GM19238 (cell line): ENCODE data around the gene CHRNB2.
"Not testable (repeated sequence)": the region's sequence is repeated elsewhere in the genome, so short reads cannot be mapped to it uniquely, and the experiment has no call there.

Source experiments
- DNase-seq: peaks from one replicate; pipeline ENCODE4 v3.0.0; 2011; ENCODE audit warnings: low spot score; ENCODE audit not compliant: insufficient read length

CHRNB2 gene, protein sequence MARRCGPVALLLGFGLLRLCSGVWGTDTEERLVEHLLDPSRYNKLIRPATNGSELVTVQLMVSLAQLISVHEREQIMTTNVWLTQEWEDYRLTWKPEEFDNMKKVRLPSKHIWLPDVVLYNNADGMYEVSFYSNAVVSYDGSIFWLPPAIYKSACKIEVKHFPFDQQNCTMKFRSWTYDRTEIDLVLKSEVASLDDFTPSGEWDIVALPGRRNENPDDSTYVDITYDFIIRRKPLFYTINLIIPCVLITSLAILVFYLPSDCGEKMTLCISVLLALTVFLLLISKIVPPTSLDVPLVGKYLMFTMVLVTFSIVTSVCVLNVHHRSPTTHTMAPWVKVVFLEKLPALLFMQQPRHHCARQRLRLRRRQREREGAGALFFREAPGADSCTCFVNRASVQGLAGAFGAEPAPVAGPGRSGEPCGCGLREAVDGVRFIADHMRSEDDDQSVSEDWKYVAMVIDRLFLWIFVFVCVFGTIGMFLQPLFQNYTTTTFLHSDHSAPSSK

DNA sequence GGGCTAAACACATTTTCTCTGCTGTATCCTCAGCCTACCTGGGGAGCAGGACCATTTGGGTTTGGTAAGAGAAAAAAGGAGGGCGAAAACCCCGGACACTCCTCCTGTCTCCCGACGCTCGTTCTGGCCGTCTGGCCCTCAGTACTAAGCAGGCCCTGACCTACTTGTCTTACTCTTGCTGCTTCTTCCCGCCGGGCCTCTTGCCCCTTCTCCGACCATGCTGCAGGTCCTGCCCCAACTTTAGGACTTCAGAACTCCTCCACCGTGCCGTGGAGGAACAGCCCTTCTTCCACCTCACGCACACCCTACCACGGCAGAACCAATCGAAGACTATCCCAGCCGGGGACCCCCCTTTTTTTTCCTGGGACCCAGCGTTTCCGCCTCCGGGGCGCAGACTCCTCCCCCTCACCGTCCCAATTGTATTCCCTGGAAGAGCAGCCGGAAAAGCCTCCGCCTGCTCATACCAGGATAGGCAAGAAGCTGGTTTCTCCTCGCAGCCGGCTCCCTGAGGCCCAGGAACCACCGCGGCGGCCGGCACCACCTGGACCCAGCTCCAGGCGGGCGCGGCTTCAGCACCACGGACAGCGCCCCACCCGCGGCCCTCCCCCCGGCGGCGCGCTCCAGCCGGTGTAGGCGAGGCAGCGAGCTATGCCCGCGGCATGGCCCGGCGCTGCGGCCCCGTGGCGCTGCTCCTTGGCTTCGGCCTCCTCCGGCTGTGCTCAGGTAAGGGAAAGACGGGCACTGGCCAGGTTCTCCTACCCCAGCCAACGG, at the start of gene CHRNB2:
Gene CHRNB2 (plus strand): TSS at position 393 of the 771 bp plus-strand sequence. CDS start 267 bp downstream, at position 660.
- peak; percentile 81 for DNase-seq

DNA sequence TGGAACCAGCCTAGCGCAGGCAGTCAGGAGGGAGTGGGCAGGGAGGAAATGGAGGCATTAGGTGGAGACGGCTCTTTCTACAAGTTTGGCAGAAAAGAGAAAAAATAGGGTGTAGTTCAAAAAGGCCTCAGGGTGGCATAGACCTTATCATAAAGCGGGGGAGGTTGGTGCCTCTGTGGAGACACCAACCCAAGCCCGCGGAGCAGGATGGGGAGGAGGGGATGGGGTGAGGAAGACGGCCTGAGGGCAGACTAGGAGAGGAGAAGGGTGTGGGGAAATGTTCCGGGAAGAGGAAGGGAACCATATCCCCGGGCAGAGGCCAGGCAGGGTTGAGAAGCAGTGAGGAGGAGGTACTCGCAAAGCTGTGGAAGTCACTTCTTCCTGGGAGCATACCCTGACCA, 48.0 kb upstream of the CHRNB2 start:
- no peak for DNase-seq

DNA sequence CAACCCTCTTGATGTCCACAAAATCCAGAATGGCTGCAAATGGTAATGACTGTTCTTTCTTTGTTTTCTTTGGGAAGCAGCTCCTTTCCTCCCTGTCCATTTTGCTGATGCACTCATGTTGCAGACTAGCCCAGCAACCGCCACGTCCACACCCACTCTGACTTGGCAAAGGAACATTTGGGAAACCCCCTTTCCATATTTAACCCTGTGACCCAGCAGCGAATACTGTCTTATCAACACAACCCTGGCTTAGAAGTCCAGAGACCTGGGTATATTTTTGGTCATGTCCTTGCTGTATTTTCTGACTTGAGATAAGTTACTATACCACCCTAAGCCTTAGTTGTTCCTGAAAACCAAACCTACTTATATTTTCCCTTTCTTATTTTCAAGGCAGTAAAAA, 47.2 kb upstream of the CHRNB2 start:
- no peak for DNase-seq

DNA sequence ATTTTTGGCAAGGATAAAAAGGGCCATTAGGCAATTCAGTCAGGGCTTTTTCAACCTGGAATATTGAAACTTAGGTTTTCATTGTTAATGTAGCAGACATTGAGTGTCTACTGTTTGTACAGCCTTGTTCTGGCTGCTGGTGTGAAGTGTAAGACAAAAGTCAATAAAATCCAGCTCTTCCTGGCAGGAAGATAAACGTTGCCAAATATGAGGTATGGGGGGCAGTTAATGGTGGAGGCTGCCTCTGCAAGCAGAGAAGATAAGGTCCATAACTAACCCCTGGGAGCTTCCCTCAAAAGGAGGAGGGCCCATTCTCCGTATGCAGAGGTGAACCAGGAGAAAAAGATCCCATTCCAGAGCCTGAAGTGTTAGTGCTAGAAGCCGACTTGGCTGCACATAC, 45.9 kb upstream of the CHRNB2 start:
- no peak for DNase-seq

DNA sequence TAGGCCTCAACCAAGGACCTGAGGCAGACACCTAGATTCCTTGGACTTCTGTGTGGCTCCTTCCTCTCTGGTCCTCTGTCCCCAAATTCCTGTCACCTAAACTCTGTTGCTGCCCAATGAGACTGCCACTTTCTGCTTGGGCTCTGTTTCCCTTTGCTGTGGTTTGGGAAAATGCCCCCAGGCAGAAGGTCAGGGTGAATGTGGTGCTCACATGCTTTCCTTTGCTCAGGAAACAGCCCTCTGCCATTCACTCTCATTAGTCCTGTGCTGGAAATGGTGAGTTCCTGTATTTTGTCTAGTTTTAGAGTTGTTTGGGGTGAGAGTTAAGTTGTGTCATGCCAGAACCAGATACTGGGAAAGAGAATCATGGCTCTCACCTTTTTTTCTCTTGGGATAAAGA, 42.7 kb upstream of the CHRNB2 start:
- DNase-seq, result no peak

DNA sequence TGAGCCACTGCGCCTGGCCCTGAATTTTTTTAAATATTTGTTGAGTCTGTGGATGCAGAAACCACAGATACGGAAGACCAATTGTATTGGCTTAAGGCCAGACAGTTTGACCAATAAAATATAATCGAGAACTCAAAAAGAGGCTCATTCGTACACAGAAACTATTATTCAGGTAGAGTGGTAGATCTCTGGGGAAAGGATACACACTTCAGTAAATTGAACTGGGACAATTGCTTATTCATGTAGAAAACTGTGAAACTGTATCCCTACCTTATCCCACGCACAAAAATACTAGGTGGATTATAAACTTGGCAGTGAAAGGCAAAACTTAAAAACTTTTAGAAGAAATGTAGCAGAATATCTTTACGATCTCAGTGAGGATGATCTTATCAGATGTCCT, 40.4 kb upstream of the CHRNB2 start:
- no peak for DNase-seq

DNA sequence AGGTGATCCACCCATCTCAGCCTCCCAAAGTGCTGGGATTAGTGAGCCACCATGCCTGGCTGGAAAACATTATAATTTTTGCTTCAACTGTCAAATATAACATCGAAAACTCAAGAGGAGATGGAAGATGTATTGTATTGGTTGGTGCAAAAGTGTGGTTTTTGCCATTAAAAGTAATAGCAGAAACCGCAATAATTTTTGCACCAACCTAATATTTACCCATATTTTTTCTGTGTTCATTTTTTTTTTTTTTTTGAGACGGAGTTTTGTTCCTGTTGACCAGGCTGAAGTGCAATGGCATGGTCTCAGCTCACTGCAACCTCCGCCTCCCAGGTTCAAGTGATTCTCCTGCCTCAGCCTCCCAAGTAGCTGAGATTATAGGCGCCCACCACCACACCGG, 38.3 kb upstream of the CHRNB2 start:
- no peak for DNase-seq

DNA sequence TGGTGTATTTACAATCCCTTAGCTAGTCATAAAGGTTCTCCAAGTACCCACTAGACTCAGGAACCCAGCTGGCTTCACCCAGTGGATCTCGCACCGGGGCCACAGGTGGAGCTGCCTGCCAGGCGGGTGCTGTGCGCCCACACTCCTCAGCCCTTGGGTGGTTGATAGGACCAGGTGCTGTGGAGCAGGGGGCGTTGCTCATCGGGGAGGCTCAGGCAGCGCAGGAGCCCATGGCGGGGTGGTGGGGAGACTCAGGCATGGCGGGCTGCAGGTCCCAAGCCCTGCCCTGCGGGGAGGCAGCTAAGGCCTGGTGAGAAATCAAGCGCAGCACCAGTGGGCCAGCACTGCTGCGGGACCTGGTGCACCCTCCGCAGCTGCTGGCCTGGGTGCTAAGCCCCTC, 35.6 kb upstream of the CHRNB2 start:
- DNase-seq, result not testable (repeated sequence)

DNA sequence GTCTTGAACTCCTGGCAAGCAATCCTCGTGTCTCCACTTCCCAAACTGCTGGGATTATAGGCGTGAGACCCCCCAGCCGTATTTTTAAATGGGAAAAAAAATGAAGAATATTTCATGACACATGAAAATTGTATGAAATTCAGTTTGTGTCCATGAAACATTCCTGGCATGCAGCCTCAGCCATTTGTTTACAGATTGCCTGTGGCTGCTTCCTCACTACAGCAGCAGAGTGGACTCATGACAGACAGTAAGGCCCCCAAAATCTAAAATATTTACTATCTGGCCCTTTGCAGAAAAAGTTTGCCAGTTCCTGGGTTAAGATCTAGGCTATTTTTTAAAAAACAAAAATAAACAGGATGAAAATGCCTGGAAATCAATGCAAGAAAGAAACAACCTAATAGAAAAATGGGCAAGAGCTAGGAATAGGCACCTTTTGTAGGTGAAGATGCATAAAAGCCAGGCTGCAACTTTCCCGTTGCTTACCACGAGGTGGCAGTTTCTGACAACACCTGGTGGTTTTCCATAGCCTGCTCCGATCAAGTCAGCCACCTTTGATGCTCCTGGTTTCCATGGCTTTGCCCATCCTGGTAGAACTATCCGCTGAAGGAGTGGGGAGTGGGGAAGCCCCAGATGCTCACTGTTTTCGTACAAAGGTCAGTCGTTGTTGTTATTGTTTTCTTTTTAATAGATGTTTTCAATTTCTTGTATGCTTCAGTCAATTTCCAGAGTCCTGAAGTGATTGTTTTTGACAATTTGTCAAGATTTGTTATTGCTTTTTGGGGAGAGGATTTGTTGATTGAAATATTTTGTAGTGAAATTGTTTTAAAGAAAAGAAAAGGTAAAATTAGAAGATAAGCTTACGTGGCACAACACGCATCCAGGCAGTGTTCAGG, 33.4 kb upstream of the CHRNB2 start:
- no peak for DNase-seq

DNA sequence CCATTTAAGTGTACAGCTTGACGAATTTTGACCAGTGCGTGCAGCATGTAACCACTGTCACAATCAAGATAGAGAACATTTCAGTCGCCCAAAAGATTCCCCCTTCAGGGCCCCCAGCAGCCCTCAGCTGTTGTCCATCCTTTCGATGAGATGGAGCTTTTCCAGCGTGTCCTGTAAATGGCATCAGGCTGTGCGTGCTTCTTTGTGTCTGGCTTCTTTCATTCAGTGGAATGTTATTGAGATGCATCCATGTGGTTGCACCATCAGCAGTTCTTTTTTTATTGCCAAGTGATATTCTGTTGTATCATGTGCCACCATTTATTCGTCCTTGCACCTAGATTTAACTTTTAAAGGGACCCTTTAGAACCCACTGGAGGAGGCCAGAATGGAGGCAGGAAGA, 31.0 kb upstream of the CHRNB2 start:
- no peak for DNase-seq

DNA sequence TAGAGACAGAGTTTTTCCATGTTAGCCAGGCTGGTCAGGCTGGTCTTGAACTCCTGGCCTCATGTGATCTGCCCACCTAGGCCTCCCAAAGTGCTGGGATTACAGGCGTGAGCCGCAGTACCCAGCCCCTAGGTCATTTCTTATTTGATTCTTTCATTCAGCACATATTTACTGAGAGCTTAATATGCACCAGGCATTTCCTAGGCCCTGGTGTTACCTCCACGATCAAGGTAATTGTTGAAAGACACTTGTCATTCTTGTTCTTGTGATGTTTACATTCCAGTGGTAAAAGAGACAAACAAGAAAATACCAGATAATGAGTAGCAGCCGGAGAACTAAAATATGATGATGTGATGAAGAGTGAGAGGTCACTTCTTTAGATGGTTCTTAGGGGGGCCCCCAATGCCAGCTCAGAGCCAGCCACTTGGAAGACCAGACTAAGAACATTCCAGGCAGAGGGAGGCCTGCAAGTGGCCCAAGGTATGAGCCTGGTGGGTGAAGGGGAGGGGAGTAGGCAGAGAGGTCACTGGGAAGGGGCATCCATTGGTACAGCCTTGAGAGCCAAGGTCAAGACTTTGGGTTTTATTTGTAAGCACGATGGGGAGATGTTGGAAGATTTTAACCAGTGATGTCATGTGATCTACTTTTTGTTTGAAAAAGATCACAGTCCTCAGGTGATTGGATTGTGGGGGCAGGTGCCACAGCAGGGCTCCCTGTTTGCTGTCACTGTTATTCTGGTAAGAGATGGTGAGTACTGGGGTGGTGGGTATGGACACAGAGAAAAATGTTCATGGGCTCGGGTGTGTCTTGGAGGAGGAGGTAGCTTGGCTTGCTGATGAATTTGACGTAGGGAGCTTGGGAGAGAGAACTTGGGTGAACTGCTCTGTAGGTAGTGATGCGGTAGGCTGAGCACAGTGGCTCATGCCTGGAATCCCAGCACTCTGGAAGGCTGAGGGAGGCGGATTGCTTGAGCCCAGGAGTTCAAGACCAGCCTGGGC, 27.8 kb upstream of the CHRNB2 start:
- no peak for DNase-seq

DNA sequence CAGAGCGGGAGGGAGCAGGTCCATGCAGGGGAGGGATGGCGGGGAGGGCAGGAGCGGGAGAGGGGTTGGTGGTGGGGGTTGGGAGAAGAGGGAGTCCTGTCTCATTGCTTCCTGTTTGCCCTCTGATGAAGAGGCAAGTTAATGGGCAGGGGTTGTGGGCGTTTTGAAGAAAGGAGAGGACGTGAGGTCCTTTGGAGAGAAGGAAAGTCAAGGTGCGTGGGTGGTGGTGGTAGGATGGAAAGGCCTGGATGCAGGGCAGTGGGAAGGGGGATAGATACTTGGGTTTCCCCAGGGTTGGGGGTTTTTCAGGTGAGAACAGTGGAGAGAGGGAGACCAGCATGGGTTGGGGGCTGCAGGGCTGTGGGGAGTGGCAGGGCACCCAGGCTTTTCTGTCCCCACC, 26.3 kb upstream of the CHRNB2 start:
- no peak for DNase-seq

DNA sequence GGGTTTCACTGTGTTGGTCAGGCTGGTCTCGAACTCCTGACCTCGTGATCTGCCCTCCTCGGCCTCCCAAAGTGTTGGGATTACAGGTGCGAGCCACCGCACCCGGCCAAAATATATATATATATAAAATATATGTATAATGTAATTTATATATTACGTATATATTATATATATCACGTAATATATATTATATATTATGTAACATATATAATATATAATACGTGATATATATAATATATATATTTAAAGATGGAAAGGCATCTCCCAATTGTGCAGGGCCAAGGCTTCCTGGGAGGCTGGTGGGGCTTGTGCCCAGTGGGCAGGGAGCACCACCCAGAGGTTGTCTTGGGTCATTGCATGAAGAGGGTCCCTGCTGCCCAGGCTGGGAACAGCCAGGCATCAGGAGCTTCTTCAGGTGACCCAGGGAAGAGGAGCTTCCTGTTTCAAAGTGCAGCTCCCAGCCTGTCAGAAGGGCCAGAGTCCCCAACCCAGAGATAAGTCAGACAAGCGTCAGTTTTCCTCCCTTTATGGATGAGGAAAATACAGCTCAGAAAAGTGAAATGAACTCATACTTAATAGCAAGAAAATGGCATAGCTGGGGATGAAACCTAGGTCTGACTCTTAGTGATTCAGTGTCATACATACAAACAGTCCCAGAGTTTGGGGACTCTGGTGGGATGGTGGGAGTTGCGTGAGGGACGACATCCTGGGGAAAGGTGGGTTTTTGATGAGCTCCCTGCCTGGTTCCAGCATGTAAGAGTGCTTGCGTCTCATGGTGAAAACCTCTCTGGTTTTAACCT, 21.1 kb upstream of the CHRNB2 start:
- DNase-seq, result peak; percentile 71

DNA sequence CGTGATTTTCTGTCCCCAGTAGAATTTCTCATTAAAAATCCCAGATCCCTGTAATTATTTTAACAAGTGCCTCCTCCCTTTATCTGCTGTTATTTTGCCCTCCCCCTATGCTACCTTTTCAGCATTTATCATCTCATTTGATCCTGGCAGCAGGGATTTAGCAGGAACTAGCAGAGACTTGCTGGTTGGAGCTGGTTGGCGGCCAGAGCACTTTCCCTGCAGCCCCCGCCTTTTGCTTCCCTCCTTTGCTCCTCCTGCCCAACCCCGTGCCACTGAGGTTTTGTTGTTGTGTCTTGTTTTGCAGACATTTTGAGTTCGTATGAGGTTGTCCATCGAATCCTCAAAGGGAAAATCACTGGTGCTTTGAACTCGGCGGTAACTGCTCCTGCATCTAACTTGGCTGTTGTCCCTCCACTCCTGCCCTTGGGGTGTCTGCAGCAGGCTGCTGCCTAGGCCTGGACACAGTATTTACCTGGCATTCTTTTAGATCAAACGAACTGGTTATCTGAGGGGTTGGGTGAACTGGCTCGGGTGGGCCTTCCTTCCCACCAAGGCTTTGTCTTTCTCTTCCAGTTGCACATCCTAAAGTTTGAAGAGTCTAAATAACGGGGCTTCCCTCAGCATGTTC, 20.4 kb upstream of the CHRNB2 start:
- no peak for DNase-seq

DNA sequence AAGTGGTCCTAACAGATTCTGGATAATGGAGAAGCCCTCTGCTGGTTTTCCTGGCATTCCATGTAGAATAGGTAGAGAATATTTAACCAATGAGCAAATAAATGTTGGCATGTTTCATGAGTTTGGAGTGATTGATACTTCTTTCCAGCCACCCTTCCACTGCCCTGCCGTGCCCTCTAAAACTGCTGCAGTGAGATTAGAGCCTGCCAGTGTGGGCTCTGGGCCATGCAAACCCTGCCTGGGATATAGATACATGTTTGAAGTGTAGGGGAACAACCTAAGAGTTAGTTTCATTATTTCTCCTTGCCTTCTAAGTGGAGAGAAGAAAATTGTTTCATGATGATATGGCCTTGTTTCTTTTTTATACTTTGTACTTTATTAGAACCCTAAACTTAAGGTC, 19.6 kb upstream of the CHRNB2 start:
- no peak for DNase-seq

DNA sequence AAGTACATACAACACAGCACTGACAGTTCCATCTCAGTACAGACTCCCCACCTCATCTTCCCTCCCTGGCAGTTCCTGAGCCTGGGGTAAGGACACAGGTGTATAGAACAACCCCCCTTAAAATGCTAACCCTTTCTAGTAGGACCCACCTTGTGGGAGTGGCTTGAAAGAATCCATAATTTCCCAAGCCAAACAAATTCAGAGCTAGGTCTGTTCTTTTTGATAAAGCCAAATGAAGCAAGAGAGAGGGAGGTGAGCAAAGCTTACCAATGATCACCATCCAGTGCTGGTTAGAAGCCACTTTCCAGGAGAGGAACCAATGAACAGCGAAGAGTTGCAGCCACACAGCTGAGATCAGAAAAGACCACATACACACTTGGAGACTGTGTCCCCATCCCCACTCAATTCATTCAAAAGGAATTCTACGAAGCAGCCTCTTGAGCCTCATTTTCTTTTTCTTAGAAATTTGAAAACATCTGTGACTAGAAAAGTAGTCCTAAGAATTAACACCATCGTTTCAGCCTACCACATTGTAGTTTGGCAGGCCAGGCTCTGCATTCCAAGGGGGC, 18.3 kb upstream of the CHRNB2 start:
- DNase-seq, result no peak

DNA sequence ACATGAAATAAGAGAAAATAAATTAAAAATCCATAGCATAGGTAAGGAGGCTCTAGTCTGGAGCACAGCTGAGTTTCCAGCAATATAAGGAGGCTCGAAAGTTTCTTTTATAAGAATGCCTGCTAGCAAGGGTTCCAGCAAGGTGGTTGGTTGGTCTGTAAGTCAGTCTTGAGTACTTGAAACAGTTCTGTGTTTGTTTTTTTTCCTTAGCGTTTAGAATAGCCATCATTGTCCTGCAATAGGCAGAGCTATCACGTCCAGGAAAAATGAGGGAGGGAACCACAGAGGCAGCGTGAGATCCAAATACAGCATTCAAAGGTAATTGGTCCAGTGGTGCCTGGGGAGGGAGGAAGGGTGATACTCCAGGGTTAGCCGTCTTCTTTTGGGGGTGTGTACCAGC, 17.5 kb upstream of the CHRNB2 start:
- DNase-seq, result no peak

DNA sequence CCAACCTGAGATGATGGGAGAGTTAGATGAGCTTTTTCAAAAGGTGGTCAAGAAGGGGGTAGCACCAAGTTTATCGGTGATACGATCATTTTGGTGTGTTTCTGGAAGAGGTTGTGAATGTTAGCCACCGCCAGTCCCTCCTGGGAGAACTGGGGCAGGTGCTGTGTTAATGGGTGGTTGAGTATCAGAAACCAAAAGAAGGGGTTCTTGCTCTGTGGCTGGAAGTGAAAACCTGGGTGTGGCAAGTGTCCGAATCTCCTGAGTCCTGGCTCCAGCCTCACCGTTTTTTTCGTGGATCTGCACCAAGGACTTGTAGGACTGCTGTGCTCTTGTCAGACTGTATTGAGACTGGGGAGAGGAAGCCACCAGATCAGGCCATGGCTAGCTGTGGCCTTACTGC, 16.9 kb upstream of the CHRNB2 start:
- no peak for DNase-seq

DNA sequence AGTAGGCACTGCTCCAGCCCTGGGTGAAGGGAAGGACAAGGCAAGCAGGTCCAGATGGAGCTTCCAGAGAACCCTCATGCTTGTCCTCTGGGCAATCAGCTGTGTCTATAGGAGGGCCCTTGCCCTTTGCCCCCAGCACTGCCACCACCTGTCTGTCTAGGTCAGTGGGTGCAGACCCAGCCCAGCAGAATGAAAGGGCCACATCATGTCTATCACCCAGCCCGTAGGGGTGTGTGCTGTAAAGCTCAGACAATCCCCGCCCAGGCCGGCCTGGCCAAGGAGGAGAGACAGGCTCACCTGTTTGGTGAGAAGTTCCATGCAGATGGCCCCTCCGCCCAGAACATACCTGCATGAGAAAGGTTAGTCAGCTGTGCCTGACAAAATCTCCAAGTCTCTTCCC, 16.1 kb upstream of the CHRNB2 start:
- DNase-seq, result no peak
